ENCODE data around the gene ATP2A2.
"Not testable (repeated sequence)": the region's sequence is repeated elsewhere in the genome, so short reads cannot be mapped to it uniquely, and the experiment has no call there.

ATP2A2 gene

DNA sequence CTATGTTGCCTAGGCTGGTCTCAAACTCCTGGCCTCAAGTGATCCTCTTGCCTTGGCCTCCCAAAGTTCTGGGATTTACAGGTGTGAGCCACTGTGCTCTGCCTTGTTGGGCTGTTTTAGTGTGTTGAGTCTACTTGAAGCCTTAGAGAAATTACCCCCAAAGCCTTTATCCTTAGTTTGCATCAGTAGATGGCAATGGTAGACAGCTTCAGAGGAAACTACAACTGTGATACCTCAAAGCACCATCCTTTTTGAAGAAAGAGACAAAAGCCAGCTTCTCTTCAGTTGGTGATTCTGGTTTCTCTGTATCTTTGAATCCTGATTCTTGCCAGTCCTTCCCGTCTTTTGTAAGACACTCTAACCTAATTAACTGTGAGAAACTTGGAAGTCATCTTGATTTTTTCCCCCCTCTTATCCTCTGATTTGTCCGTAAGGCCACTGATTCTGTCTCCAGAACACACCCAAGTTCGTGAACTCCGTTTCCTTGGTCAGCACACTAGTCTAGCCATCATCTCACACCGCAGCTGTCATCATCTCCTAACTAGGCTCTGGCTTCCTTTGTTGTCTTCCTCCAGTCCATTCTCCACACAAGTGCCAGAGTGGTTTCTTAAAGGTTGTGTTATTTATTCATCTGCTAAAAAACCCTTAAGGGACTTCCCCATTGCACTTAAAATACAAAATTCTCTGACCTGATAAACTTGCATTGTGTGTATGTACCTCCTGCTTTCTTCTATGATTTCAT is 20.2 kb downstream of the ATP2A2 start:
- DNase-seq, result no peak

DNA sequence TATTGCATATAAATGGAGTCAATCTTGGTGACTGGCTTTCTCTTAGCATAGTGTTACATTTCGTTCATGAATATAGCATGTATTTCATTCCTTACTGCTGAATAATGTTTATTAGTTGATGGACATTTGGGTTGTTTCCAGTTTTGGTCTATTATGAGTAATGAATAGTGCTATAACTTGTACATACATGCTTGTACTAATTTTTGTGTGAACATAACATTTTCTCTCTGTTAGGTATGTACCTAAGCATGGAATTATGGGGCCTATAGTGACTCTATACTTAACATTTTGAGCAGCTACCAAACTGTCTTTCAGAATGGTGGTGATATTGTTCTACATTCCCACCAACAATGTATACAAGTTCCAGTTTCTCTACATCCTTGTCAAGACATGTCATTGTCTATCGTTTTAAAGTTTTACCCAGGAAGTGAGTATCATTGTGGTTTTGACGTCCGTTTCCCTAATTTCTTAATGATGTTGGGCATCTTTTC is 23.1 kb downstream of the ATP2A2 start:
- no peak for DNase-seq

GRCh38 chr12:110307372-110307771 is 26.3 kb downstream of the ATP2A2 start:
- DNase-seq, result no peak

GRCh38 chr12:110310763-110311162 is 29.7 kb downstream of the ATP2A2 start:
- no peak for DNase-seq

DNA sequence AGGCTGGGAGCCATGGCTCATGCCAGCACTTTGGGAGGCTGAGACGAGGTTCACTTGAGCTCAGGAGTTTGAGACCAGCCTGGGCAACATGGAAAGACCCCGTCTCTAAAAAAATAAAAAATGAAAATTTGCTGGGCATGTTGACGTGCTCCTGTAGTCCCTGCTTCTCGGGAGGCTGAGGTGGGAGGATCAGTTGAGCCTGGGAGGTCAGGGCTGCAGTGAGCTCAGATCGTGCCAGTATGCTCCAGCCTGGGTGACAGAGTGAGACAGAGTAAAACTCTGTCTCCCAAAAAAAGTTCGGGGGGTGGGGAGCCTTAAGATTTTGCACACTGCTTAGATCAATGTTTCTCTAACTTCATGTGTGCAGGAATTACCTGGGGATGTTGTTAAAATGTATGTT is 30.9 kb downstream of the ATP2A2 start:
- DNase-seq, result no peak

DNA sequence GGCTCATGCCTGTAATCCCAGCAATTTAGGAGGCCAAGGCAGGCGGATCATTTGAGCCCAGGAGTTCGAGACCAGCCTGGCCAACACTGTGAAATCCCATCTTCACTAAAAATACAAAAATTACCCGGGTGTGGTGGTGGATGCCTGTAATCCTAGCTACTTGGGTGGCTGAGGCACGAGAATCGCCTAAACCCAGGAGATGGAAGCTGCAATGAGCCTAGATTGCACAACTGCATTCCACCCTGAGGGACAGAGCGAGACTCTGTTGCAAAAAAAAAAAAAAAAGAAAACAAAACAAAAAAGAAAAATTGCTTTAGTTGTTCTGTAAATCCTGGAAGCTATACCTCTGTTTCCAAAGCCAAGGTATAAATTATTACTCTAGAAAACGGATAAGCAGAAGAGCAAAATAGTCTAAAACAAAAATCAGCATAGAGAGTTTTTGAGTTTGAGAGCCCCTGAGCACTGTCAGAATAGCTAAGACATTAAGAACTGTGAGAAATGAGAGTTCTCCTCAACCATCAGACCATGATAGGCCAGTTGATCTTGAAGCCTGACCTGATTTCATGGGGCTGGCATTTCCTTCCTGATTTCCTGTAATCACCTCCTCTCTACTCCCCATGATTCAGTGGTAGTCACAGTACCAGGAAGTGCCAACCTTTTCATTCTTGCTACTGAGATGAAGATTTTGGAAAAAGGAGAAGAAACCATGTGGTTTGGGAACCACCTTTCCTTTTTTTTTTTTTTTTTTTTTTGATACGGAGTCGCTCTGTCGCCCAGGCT is 31.7 kb downstream of the ATP2A2 start:
- DNase-seq, result no peak

DNA sequence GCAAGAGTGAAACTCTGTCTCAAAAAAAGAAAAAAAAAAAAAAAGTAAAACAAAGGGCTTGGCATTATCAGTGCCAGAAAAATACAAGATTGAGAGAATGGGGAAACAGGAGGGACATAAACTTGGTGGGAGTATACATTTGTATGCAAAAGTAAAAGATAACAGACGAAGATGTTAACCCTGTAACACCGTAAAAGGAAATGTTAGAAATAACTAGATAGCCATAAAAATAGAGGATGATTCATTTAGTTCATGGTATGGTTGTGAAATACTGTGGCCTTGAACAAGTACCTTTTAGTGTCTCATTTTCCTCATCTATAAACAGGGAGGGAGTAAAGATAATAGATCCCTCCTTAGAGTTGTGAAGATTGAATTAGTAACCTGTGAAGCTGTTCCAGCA is 33.3 kb downstream of the ATP2A2 start:
- DNase-seq, result no peak

DNA sequence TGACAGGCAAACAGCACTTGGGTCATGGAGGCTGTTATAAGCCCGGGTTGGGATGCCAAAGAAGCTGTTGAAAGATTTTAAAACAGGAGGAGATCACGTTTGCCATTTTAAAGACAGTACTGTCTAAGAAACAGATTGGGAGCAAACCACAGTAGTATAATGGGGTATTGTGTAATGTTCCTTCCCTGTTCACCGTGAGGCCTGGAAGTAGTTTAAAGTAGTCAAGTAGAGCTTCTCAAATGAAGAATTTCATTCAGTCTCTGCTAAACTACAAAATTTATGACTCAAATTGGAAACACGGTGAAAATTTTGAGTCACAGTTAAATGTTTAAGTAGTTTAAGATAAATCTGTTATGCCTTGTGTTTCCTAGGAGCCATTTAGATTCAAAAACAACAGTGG is 35.8 kb downstream of the ATP2A2 start:
- DNase-seq, result no peak

GRCh38 chr12:110317911-110318310 is 36.9 kb downstream of the ATP2A2 start:
- no peak for DNase-seq

DNA sequence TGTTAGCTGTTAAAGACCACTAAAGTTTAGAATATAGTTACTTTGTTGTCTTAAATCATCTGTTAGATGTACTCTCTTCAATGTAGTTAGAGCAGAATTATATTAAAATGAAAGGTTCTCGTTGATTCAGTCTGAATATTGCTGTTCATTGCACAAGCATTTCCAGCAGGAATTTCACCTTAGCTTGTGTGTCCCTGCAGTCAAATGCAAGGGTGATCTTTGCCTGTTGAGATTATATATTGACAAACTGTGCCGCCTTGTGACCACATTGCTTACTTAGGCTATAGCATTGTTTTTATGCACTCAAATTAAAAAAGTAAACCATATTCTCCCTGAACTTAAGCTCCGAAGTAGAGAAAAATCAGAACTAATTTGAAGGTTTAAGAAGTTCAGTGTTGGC is 39.5 kb downstream of the ATP2A2 start:
- no peak for DNase-seq

DNA sequence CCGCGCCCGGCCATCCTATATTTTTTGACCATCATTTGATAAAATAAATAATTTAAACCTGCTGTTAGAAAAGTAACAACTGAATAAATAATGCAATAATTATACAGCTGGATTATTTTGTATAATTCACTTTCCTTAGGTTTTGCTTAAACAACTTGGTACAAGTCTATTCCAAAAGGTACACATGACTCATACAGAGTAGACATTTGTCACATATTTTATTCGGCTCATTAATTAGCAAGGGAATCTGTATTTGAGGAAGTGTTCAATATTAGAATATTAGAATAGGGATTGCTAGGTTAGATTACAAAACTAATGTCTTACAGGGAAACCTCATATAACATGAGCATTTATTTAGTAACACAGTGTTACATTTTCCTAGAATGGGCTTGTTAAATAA is 48.7 kb downstream of the ATP2A2 start:
- no peak for DNase-seq

DNA sequence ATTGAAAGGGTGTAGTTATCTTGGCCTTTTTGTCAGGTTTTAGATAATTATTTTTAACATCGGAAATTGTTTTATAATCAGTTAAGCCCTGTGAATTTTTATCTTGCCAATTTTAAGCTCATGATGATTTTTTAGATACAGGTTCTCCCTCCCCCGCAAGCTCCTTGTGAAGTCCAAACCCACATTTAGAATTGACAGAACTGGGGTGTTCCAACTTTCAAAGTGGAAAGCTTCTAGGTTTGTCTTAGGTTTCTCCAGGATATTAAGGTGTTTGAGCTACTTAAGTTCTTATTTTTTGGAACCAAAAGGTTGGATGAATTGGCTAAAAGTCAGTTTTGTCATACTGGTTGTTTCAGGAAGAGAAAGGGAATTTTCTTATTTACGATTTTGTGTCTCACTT is 49.1 kb downstream of the ATP2A2 start:
- no peak for DNase-seq

- DNase-seq, result no peak
Observed at GRCh38 chr12:110330544-110330943, 49.5 kb downstream of the ATP2A2 start.

DNA sequence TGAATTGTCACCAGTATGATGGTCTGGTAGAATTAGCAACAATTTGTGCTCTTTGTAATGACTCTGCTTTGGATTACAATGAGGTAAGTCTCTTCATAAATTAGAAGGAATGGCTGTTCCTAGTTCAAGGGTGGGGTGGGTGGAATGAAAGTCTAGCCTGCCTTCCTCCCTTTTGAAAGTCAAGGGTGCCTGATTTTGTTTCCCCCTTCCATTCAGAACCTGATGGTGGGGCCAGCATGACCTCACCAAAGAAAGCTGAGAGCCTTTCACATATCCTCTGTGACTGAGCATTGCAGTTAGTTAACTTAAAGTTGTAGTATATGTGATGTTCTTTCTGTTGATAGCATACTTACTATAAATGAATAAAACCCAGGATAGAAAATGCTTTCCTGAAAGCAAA is 52.2 kb downstream of the ATP2A2 start:
- no peak for DNase-seq

GRCh38 chr12:110335481-110336045 is 54.5 kb downstream of the ATP2A2 start:
- DNase-seq, result no peak

- DNase-seq, result no peak
Observed at GRCh38 chr12:110337912-110338710, 57.1 kb downstream of the ATP2A2 start.

GRCh38 chr12:110338754-110339153 is 57.7 kb downstream of the ATP2A2 start:
- DNase-seq, result peak; percentile 8

DNA sequence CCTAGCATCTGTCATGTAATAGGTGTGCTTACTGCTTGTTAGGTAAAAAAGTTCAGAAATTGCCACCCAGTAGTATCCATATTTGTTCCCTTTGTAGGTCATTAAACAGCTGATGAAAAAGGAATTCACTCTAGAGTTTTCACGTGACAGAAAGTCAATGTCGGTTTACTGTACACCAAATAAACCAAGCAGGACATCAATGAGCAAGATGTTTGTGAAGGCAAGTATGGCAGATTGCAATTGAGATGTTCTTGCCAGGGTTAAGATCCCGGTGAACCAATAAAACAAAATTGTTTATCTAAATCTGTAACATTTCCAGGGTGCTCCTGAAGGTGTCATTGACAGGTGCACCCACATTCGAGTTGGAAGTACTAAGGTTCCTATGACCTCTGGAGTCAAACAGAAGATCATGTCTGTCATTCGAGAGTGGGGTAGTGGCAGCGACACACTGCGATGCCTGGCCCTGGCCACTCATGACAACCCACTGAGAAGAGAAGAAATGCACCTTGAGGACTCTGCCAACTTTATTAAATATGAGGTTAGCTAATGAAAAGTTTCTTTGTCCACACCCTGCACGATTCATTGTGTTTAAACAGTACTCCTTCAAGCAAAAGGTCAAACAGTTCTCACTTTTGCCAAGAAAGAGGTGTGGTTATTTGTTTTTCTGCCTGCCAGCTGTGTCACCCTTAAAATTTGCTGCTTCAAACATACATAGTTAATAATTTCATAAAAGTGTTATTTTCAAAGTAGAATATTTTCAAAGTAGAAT is 58.3 kb downstream of the ATP2A2 start:
- DNase-seq, result no peak

DNA sequence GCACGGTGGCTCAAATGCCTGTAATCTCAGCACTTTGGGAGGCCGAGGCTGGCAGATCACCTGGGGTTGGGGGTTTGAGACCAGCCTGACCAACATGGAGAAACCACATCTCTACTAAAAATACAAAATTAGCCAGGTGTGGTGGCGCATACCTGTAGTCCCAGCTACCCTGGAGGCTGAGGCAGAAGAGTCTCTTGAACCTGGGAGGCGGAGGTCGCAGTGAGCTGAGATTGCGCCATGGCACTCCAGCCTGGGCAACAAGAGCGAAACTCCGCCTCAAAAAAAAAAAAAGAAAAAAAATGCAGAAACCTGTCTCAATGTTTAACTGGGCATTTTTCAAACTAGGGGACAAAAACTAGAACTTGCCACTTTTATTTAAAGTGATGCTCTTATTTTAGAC is 59.2 kb downstream of the ATP2A2 start:
- not testable (repeated sequence) for DNase-seq

DNA sequence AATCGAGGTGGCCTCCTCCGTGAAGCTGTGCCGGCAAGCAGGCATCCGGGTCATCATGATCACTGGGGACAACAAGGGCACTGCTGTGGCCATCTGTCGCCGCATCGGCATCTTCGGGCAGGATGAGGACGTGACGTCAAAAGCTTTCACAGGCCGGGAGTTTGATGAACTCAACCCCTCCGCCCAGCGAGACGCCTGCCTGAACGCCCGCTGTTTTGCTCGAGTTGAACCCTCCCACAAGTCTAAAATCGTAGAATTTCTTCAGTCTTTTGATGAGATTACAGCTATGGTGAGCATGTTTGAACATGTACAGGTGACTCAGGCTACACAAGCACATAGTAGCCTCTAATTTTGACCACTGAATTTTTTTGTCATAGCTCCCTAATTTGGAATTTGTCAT is 59.7 kb downstream of the ATP2A2 start:
- no peak for DNase-seq

DNA sequence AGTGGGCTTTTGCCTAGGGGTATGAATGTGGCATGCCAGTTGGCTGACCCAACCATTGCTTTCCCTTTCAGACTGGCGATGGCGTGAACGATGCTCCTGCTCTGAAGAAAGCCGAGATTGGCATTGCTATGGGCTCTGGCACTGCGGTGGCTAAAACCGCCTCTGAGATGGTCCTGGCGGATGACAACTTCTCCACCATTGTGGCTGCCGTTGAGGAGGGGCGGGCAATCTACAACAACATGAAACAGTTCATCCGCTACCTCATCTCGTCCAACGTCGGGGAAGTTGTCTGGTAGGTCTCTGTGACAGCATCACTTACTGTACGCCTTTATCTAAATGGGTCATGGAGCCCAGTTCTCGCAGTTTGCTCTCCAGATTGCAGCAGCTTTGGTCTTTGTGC is 61.1 kb downstream of the ATP2A2 start:
- no peak for DNase-seq

DNA sequence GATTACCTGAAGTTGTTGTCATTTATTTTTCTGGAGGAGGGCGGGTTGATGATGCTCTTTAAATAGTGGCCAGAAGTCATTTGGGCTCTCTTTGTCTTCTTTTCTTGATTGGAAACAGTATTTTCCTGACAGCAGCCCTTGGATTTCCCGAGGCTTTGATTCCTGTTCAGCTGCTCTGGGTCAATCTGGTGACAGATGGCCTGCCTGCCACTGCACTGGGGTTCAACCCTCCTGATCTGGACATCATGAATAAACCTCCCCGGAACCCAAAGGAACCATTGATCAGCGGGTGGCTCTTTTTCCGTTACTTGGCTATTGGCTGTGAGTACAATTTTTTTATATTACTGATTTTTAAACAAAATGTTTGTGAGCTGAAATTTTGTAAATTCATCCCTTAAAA is 62.1 kb downstream of the ATP2A2 start:
- no peak for DNase-seq
